Endothelial cell of umbilical vein (primary cell): Measurements from ENCODE around the gene SPRED1.

Experiments
- CTCF ChIP-seq, 2 donors: IDR thresholded peaks; 1 replicate in 1 of 2; 2 replicates in 1 of 2; pipeline ENCODE4 v1.5.1; 2011; ENCODE audit warnings: low read length in 2 of 2, mild to moderate bottlenecking in 2 of 2, moderate library complexity in 2 of 2, control low read depth in 1 of 2, inconsistent platforms in 1 of 2, low read depth in 1 of 2; ENCODE audit not compliant: insufficient read depth in 1 of 2; ENCODE audit errors: extremely low read depth in 1 of 2
- POLR2A ChIP-seq: IDR thresholded peaks from 2 replicates; pipeline ENCODE4 v1.6.1; 2012; ENCODE audit warnings: low read depth, mild to moderate bottlenecking, control low read depth, low read length

GRCh38 chr15:38263251-38263650 lies 10.6 kb downstream of the SPRED1 start:
- TF ChIP-seq POLR2A (no peak), CTCF (IDR thresholded peaks at IDR 0.05; ENCODE audit: extremely low read depth in 1 of 2, insufficient read depth in 1 of 2, low read depth in 1 of 2, low read length in 2 of 2) (no peak)
